GM19238 (cell line): ENCODE data around the gene NOTCH1.
A peak's percentile ranks its signal among the peaks of the same experiment; 100 is the strongest.

Source experiments
- DNase-seq: peaks from one replicate; pipeline ENCODE4 v3.0.0; 2011; ENCODE audit warnings: low spot score; ENCODE audit not compliant: insufficient read length

Gene NOTCH1

GRCh38 chr9:136517012-136517743, 28.7 kb downstream of the NOTCH1 start:
- no peak for DNase-seq

DNA sequence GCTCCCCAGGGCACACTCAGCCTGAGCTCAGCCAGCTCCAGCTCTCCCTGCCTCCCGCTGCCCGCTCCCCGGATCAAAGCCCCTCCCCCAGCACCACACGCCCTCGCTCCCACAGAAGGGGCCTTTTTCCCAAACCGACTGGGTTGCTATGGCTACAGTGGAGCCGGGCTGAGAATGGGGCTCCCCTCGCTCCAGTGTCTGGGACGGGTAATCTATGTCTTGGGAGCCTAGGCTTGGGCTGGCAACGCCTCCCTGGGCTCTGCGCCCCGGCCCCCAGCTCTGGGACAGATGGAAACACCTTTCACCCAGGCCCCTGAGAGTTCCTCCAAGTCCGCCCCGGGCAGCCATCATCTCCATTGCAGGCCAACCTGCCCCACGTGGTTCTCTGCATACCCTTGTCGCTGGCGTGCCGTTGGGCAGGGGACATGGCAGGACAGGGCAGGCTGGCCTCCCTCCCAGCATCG, 29.6 kb downstream of the NOTCH1 start:
- no peak for DNase-seq

- no peak for DNase-seq
Observed at GRCh38 chr9:136515276-136515675, 30.6 kb downstream of the NOTCH1 start.

DNA sequence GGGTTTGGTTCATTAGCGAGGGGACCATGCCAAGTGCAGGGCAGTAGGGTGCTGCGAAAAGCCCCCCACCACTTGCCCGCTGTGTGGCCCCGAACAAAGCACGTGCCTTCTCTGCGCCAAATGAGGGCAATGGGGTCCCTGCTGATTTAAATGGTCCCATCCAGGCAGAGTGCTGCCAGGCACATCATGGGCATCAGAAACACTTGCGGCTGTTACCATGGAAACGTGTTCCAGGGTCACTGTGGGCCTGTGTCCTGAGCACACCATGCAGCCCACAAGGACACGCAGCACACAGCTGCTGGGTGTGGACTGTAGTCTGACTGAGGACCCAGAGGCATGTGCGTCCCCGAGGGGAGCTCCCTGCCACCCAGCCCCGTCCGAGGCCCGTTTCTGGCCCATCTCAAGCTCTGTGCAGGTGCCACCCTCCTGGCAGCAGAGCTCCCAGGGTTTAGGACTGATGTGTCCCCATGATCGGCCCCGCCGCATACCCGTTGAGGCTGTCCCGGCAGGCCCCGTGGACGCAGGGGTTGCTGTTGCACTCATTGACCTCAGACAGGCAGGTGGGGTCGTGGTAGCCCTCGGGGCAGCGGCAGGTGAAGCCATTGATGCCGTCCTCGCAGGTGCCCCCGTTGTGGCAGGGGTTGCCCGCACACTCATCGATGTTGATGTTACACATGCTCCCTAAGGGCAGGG, 31.7 kb downstream of the NOTCH1 start:
- DNase-seq = no peak

DNA sequence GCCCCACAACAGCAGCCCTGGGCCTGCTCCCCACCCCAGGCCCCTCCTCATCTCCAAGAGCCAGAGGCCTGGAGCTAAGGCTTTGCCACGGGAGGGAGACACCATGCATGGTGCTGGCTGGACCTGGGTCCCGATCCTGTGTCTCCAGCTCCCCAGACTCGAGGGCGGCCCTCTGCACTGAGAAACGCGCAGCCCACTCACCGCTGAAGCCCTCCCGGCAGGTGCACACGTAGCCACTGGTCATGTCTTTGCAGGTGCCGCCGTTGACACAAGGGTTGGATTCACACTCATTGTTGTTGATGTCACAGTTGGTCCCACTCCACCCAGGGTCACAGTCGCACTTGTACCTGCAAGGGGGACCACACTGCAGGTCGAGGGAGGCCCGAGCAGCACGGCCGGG, 32.7 kb downstream of the NOTCH1 start:
- DNase-seq = no peak

GRCh38 chr9:136512651-136513071, 33.2 kb downstream of the NOTCH1 start:
- DNase-seq = peak; percentile 51

- no peak for DNase-seq
Observed at GRCh38 chr9:136511670-136512592, 33.9 kb downstream of the NOTCH1 start.

GRCh38 chr9:136511144-136511669, 34.6 kb downstream of the NOTCH1 start:
- no peak for DNase-seq

DNA sequence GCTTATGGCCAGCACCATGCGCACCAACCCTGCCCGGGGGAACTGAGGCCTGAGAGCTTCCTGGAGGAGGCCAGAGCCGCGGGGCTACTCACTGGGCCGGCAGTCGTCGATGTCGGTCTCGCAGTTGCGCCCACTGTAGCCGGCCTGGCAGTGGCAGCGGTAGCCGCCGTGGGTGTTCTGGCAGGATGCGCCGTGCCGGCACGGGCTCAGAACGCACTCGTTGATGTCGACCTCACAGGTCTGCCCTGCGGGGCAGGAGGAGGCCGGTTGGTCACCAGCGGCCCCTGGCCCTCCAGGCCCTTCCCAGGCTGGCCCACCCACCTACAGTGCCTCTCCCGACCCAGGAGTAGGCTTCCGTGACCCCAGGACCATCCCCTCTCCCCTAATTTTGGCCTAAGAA, 35.3 kb downstream of the NOTCH1 start:
- DNase-seq = no peak

DNA sequence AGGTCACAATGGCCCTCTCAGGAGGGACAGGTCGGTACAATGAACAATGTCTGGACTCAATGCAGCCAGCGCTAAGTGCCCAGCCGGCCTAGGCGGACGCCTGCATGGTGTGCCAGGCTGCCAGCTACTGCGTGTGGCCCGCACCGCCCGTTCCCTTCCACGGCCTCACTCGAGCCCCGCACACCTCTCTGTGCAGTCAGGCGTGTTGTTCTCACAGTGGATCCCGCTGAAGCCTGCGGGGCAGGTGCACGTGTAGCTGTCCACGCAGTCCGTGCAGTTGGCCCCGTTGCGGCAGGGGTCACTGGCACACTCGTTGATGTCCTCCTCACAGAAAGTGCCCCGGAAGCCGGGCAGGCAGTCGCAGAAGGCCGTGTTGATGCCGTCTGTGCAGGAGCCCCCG, 36.3 kb downstream of the NOTCH1 start:
- no peak for DNase-seq

DNA sequence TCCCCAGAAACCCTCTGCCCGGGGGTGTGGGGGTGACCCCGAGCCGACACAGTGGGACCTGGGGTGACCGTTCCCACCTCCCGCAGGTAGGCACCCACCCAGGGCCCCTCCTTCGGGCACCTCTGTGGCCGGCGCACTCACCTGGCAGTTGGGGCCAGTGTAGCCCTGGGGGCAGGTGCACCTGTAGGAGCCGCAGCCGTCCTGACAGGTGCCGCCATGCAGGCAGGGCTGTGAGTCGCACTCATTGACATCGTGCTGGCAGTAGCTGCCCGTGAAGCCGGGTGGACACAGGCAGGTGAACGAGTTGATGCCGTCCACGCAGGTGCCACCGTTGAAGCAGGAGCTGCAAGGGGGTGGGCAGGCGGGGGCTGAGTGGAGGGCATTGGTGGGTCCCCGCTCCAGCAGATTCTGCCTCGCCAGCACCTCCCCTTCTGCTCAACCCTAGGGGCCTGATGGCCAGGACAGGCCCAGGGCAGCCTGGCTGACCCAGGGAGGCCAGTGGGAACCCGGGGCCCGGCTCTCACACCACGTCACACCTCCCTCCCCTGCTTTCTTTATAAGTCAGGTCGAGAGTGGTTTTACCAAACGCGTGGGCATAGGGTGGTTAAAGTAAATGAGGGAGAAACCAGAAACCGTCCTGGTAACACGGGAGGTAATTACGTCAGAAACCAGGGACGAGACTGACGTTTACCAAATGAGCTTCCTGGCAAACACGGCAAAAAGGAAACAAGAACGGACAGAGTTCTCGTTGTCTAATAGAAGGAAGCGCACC, 36.9 kb downstream of the NOTCH1 start:
- no peak for DNase-seq

- no peak for DNase-seq
Observed at GRCh38 chr9:136507992-136508375, 37.9 kb downstream of the NOTCH1 start.

GRCh38 chr9:136507221-136507991, 38.4 kb downstream of the NOTCH1 start:
- no peak for DNase-seq

- DNase-seq = no peak
Observed at GRCh38 chr9:136506425-136506824, 39.4 kb downstream of the NOTCH1 start.

DNA sequence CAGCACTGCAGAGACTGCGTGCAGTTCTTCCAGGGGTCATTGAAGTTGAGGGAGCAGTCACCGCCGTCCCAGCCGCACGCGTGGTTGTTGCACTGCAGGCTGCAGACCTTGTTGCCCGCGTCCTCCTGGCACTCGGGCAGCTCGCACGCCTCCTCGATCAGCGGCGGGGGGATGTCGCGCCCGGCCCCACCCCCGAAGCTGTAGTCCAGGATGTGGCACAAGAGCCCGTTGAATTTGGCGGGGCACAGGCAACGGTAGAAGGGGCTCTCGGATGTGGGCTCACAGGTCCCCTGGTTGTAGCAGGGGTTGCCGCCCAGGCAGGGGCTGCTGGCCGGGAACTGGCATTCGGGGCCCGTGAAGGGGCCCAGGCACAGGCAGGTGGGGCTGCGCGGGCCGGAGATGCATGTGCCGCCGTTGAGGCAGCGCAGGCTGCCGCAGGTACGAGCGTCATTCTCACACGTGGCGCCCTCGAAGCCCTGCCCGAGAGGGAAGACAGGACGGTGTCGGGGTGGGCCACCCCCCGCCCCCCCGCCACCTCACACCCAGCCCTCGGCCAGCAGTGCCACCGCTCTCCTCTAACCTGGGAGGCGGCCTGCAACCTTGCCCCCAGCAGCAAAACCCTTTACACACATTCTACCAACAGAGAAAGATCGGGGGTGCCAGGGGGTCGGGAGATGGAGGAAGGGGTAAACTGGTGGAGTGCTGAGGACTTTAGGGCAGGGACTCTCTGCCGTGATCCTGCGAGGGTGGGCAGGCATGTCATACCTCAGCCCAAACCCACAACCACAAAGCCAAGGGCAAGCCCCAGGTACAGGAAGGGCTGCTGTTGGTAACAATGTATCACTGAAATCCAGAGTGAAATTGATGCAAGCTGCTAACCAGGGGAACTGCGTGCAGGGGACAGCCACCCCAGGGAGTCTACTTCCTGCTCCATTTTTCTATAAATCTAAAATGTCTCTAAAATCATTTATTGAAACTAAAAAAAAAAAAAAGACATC, 40.1 kb downstream of the NOTCH1 start:
- DNase-seq = no peak

- no peak for DNase-seq
Observed at GRCh38 chr9:136504512-136505348, 41.1 kb downstream of the NOTCH1 start.

DNA sequence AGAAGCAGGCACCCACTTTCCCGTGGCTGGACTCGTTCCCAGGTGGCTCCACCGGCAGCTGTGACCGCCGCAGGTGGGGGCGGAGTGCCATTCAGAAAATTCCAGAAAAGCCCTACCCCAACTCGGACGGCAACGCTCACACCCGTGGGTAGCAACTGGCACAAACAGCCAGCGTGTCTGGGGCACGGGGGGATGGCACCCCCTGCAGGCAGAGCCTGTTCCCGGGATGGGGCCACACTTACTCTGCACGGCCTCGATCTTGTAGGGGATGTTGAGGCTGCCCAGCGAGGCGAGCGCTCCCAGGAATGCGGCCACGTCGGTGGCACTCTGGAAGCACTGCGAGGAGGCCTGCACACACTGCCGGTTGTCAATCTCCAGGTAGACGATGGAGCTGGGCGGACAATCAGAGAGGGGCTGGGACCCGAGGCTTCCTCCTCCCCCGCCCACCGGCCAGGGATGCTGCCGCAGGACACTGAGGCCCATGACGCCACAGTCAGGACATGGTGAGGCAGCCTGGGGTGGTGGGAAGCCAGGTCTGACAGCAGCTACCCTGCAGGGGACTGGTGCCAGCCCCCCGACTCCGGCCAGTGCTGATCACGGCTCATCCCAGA, 42.8 kb downstream of the NOTCH1 start:
- no peak for DNase-seq

GRCh38 chr9:136502196-136502595, 43.7 kb downstream of the NOTCH1 start:
- no peak for DNase-seq
